AG20443 (cell line): ENCODE measurements around the gene RNF215.
A peak's percentile ranks its signal among the peaks of the same experiment; 100 is the strongest.

Source experiments
- DNase-seq: peaks from one replicate; pipeline ENCODE4 v3.0.0; 2012; ENCODE audit warnings: low spot score, mixed read lengths

RNF215 gene

DNA sequence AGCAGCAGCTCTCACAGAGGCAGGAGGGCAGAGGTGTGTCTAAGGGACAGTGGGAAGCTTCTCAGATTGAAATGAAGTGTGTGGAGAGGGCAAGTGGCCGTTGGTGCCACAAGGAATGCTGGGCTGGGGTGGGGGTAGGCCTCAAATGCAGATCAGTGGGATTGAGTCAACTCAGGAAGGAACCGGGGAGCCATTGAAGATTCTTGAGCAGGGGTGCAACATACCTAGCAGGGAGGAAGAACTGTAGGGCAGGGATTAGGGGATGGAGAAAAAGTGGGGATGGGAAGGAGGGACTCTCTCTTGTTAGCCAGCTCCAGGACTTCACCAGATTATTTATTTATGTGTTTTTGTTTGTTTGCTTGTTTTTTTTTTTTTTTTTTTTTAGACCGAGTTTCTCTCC is 6.7 kb upstream of the RNF215 start:
- DNase-seq, result no peak

- DNase-seq, result no peak
These were observed 6.1 kb upstream of the RNF215 start for GRCh38 chr22:30393322-30393680.

DNA sequence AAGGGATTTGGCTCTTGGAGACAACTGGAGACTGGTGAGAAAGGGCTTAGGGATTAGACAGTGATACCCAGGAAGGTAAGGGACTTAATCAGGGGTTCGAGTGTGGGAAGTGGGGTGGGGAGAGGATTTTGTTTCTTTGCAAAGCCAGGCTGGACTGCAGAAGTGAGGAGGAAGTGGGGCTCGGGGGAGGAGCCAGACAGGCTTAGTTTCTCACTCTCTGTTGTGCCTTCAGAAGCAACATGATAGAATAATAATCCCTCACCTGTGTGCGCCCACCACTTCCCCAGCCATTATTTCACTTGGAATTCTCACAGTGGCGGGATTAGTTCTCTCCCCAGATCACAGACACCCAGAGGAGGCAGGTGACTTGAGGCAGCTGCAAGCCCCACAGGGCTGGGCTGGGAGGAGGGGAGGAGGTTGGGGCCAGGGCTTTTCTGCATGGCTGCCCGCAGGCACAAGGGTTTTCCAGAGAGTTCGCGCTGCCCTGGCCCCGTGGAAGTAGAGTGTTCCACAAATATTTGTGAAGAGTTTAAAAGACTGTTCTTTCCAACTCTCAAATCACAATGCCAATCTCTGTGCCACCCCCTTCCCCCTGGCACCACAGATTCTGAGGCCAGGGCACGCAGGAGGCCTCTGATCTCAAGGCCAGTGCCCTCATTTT is 5.6 kb upstream of the RNF215 start:
- DNase-seq, result no peak

- DNase-seq, result peak; percentile 58
These were observed 3.9 kb upstream of the RNF215 start for GRCh38 chr22:30390974-30391691.

DNA sequence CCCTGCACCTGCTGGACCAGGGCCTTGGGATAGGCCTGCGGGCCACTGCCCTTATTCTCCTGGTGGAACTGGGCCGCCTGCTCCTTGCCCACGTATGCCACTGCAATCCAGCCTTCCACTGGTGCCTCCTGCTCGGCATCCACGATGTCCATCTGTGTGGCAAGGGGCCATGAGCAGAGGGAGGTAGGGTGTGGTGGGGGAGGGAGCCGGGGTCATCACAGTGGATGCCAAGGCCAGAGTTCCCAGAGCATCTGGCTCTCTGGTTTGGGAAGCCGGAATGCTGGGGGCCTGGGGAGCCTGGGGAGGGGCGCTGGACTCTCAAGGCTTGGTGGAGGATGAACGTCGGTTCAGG is 627 bp downstream of the RNF215 start:
- DNase-seq, result no peak

DNA sequence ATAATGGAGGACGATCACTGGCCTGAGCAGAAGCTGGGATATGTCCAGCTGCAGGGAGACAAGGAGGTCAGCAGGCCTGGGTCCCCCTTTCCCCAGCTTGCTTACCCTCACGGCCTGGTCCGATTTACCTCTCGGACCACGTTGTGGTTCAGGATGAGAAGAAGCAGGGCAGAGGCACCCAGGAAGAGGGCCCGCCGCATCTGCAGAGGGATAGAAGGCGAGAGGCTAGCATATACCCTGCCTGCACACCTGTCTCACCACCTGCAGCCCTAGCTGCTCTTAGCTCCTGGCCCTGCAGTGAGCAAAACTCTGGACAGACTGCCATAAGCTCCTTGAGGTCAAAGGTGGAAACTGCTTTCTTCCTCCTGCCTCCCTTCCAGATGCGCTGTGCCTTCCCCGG is 1.3 kb downstream of the RNF215 start:
- no peak for DNase-seq

DNA sequence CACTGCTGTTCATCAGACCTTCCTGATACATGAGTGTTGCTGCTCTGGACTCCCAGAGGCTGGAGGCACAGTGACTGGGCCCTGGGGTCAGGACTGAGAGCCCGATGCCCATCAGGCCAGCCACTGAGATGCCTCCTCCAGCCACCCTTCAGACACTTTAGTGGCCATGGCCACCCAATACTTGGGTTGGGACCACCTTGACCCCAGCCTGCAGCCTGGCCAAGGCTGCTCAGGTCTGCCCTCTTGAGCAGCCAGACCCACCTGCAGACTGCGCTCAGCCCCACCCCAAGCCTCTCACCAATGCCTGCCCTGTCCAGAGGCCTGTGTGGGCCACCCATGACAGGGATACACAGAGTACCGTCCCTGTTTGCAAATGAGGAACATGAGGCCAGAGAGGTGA is 4.2 kb downstream of the RNF215 start:
- DNase-seq, result no peak

DNA sequence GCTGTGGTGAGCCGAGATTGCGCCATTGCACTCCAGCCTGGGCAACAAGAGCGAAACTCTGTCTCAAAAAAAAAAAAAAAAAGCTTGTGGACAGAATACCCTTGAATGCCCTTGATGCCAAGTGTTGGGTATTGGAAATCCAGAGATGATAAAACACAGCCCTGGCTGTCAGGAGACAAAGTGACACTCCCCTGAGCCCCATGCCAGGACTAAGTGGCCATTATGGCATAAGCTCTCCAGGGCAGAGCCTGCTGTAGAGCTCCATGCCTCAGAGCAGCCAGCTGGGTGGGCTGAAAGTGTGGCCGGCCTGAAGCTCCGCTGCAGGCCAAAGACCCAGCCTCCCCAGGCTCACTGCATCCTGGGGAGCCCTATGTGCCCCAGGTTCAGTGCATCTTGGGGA is 4.9 kb downstream of the RNF215 start:
- no peak for DNase-seq

DNA sequence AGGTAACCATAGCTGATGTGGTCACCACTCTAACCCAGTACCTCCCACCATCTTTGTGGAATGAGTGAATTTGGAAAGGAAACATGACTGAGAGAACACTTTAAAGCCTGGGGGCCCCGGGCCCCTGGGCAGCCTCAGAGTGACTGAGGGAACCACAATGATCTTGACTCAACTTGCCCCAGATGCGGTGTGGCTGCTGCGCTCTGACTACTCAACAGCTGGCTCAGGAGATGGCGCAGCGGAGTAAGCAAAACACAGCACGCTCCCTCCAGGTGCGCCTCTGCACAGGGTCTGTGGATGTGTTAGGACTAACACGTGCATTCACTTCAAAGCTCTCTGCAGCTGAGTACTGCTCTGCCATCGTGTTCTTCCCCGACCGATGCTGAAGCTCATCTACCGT is 5.9 kb downstream of the RNF215 start:
- DNase-seq, result no peak

GRCh38 chr22:30380011-30380410 is 7.2 kb downstream of the RNF215 start:
- no peak for DNase-seq

GRCh38 chr22:30375312-30375849 is 11.8 kb downstream of the RNF215 start:
- DNase-seq, result no peak

GRCh38 chr22:30373331-30374325 is 13.6 kb downstream of the RNF215 start:
- DNase-seq, result no peak

DNA sequence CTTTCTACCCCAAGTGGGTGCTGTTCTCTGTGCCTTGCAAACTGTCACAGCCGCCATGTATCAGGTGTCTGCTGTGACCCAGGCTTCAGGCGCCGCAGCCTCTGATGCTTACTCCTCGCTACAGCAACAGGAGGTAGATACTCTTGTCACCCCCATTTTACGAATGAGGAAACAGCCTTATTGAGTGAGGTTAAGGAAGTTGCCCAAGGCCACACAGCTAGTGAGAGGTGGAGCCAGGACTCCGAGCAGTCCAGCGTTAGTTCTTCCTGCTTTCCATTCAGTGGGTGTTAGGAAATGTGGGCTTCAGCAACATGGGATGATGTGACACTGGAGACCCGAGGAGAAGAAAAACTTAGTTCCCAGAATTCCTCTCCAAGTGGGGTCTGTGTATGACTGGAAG is 14.3 kb downstream of the RNF215 start:
- no peak for DNase-seq

GRCh38 chr22:30371981-30372380 is 15.2 kb downstream of the RNF215 start:
- DNase-seq, result no peak

DNA sequence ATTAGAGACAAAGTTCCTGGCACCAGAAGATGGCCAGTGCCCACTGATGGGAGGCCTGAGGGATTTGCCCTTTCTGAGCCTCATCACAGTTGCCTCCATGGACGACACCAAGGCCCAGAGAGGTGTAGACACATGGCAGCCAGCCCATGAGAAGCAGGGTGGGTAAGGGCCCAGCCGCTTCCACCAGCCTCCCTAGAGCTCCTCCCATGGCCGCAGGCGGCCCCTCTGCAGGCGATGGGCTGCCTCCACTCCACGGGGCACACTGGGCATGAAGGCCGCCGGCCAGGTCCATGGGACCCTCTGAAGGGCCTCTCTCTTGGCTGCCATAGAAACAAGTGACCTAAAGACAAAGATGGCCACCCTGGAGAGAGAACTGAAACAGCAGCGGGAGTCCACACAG is 15.9 kb downstream of the RNF215 start:
- DNase-seq, result no peak

- DNase-seq, result no peak
These were observed 16.5 kb downstream of the RNF215 start for GRCh38 chr22:30370641-30371230.

GRCh38 chr22:30368420-30368819 is 18.8 kb downstream of the RNF215 start:
- DNase-seq, result no peak

GRCh38 chr22:30365891-30366290 is 21.3 kb downstream of the RNF215 start:
- DNase-seq, result no peak

DNA sequence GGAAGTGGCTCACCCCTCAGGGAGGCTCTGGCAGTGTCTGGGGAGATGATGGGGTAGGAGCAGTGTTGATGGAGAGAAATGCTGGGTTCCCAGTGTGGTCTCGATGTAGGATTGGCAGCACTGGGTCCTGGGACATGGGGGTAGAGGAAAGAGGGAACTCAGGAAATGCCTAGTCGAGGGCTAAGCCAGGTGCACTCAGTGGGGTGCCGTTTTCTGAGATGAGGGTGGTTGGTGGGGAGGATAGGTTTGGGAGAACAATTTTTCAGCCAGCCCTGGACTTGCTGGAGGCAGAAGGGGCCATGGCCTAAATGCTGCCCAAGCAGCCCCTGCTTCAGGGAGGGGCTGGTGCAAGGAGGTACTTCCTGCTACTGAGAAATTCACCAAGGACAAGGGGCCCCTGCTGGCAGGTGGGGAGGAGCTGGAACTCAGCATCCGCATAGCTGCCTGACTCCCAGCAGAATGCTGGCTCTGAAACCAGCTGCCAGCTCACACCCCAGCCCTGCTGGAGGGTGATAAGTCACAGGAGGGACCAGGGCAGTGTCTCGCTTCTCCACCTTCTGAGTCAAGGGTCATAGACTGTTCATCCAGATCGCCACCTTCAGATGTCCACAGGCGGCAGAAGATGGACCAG is 24.4 kb downstream of the RNF215 start:
- no peak for DNase-seq

DNA sequence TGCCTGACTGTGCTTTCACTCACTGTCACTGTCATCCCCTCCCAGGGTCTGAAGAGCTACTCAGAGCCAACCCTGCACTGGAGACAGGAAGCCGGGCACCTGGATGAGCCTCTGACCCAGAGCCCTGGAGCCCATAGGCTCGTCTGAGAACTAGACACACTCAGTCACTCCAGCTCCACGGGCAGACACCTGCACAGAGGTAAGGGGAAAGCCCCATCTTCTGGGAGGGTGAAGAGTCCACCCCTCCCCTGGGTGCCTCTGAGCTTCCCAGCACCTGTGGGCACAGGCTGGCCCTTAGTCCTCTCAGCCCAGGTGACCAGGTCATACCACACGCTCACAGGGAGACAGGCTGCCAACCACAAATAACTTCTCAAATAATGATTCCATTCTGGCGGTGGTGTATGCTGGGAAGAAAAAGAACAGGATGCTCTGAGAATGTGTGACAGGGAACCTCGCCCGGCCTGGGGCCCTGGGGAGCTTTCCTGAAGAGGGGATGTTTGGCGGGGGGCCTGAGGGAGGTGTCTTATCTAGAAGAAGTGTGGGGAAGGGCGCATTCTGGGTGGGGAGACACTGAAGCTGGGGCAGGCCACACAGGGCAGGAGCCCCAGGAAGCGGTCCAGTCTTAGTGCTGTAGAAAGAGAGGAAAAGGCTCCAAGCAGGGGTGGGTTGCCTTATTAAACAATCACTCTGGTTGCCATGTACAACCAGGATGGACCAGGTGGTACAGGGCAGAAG is 25.1 kb downstream of the RNF215 start:
- no peak for DNase-seq

- no peak for DNase-seq
These were observed 28.7 kb downstream of the RNF215 start for GRCh38 chr22:30358541-30358940.
